Colon (tissue), 2 donors: Measurements from ENCODE around the gene TIAM1.

Experiments used
- FAIRE-seq: peaks from 2 replicates; lab custom pipeline; 2012; peaks lifted over from hg19 to GRCh38; lab: Jason Lieb, UNC
- donor health status: control.
- donor health status: control.

Gene TIAM1

DNA sequence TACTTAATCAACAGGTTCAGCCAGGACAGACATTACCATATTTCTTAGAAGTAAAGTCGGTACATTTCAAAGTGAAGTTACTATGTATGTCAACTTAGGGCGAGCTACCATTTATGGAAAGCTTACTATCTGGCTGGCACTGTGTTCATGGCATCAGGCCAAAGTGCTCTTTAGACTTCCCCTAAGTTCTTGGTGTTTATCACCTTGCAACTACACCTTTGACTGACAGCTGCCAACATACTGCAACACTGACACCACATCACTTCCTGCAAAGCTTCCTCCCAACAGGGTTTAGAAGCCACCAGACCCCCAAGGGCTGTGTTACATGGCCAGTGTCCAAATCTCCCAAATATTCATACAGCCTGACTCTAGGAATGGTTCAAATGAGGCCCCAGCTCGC, 61.0 kb downstream of the TIAM1 start:
- no peak for FAIRE-seq

DNA sequence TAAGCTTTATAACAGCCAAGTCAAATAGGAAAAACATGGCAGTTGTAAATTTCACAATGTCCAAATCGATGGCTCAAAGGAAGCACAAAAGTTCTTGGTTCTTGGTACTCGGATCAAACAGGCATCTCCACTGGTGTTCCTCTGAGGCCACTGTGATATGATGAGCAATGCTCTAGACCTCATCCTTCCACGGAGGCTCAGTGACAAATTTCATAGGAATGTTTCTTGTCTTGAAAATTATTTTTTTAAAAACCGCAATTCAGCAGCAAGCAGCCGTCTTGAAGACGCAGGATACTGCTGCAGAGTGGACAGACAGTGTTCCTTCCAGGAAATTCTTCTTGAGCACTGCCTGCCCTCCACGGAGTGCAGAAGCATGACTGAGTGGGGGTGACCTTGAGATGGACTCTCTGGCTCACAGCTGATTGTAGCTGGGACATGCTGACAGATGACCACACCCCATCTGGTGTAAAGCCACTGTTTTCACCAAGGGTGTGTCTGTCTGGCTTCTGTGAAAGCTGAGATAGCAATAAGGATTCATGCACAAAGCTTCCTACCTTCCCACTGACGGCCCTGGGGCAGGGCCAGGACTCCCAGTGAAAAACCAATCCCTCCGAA, 61.9 kb downstream of the TIAM1 start:
- no peak for FAIRE-seq

DNA sequence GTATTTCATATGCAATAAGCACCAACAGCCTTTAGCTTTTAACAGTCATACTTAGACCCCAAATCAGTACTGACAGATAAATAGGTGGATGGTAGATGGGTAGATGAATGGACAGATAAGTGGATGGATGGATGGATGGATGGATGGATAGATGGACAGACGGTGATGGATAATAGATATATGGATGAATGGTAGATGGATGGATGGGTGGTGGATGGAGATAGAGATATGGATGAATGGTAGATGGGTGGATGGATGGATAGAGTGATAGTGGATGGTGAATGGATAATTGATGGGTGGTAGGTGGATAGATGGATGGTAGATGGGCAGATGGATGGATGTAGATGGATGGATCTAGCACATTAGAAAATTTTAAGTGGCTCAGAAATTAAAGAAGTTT, 62.5 kb downstream of the TIAM1 start:
- no peak for FAIRE-seq

DNA sequence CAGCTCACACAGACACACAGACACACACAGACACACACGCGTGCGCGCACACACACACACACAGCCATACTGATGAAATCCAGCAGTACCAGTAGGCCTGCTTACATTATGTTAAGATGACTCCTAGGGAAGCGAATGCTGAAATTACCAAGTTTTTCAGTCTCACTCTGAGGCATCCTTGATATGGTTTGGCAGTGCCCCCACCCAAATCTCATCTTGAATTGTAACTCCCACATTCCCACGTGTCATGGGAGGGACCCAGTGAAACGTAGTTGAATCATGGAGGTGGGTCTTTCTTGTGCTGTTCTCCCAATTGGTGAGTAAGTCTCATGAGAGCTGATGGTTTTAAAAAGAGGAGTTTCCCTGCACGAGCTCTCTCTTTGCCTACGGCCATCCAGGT, 64.1 kb downstream of the TIAM1 start:
- no peak for FAIRE-seq

DNA sequence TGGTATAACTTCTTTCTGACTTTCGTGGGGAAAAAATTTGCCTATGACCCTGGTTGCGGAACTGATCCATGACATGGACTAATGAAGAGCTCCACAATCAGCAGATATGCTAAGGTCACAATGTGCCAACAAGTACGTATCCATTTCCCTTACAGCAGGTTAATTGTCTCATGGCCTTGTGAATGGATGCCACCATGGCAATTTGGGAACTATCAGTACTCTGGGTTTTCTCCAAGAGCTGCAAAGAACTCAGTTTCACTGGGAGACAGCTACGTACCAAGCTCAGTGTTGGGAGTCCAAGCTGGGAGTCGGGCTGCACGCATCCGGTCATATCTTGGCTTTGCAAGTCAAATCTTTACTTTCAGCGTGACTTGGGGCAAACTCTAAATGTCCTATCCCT, 64.8 kb downstream of the TIAM1 start:
- no peak for FAIRE-seq

DNA sequence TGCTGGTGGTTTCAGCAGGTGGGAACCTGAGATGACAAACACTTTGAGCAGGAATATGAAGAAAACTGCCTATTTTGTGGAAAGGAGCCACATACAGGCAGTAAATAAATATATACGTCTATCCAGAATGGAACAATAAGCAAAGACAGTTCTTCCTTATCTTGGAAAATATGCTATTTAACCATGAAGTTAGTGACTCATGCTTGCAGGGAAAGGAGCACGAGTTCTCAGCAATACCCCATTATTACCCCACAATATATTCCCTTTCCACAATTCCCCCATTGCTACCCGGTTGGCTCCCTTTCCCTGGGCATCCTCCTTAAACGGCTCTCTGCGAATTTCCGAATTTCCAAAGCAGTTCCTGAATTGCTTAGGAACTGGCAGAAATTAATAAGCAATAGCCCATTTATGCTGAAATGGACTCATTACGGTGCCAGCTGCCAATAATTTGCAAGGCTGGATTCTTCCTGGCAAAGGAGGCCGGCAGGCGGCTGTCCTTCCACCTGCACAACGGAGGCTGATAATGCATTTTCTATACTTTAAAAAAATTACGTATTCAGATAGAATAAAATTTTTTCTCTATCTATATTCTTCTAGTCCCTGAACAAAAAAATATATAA, 65.4 kb downstream of the TIAM1 start:
- no peak for FAIRE-seq

DNA sequence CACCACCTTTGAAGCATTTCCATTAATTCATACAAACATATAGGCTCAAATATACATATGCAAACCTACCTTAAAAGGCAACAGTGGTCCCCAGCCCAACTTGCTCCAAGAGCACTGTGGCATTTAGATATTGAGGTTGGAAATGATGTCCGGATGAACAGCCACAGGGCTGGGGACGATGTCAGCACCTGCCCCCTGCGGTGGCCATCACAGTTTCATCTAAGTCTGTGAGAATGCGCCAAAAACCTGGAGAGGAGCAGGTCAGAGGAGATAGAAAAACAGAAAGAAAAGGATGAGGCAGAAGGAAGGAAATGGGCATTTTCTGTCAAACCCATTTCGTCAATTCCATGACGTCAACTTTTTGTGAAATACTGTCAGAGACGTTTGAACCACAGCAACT, 67.4 kb downstream of the TIAM1 start:
- no peak for FAIRE-seq

DNA sequence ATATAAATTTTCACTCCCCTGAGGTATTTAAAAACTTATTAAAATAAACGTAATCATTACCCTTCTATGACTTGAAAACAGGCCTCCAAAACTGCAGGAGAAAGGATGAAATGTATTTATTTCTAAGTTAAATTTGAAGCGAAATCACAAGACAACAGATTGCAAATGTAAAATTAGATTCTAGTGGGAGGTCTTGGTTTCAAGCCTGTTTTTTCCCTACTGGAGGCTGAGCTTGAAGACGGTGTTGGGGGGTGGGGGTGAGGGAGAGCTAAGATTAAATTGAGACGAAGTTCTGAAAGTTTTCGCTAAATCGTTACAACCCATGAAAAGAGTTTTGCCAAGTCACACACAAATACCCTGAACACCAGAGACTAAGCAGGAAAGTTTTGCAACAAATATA, 68.2 kb downstream of the TIAM1 start:
- no peak for FAIRE-seq

DNA sequence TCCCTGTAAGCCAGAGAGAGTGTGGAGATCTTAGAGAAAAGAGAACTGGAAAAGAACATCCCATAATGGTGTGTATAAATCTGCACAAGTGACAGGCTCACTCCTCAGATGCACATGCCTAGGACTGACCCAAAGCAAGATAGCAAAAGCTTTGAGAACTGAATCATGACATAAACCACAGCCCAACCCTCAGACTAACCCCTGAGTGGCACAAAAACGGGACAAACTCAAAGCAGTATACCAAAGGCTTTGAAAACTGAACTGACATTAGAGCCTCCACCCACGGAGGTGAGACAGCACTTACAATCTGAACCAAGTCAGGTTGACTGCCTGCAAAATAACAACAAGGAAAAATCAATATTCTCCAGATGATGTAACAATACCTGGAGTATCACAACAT, 70.8 kb downstream of the TIAM1 start:
- FAIRE-seq = no peak

DNA sequence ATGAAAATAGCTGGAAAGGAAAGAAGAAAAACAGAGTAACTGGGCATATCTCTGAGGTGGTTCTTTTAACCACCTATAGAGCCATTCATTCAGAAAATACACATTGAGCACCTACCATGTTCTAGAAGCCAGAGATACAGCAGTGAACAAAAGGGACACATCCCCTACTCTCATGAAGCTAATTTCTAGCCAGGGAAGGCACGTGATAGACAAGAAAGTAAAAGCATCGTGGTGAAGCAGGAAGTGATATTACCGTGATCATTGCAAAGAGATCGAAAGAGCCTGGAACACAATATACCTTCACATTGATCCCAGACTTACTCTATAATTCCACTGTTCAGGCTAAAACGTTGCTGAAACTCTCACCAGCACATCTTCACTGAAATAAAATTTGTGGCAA, 76.0 kb downstream of the TIAM1 start:
- FAIRE-seq = no peak

DNA sequence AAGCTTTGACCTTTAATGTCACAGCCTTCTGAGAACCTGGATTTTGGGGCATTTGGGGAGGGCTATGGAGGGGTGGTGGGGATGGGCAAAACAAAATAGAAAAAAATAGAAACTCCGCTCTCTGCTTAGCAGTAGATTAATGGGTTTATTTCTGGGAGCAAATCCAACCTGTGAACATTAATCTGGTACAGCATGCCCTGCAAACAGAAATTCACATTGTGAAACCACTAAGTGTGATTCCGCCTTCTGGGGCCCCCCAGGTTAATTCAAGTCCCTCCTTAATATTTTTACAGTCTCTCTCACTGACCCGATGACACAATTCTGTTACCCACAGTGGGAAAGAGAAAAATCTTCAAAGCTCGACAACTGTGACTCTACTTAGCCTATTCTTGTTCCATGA, 76.4 kb downstream of the TIAM1 start:
- FAIRE-seq = no peak

DNA sequence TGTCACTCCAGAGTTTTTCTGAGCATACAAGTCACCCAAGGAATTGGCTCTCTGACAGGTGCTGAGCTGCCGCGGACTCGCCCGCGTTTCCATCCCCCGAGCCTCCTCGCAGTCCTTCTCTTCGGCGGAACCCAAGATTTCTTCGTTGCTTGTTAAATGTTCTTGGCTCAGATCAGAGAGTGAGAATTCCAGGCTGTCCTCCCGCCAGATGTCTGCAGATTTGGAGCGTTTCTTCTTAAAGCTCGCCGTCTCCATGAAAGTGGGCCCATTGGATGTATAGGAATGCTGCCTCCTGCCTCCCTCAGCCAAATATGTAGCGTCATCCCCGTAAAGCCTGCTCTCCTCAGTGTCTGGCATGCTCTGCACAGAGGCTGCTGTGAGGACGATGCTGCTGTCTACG, 77.8 kb downstream of the TIAM1 start:
- FAIRE-seq = no peak

DNA sequence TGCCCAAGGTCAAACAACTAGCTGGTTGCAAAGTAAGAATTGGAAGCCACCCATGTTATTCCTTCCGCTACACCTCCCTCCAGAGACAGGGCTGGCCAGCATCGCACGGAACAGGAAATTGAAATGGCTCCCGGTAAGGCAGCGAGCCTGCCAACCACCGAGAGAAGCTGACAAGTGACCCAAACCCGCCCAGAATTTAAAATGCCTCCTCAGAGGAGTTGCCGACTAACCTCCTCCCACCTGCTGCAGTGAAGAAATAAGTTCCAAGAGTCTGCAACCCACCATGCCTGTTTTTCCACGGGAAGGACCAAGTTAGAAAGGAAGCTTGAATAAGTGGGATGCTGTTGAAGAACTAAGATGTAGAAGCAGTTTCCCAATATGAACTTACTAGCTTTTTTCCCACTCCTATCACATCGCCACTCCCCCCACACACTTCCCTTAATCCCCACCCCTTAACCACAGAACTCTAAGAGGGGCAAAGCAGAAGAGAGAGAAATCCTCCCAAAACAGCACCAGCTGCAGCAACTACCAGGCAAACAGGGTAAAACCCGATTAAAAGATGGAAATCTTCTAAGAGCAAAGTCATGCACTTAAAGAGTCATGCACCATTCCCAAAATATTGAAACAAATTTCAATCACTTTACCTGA, 78.6 kb downstream of the TIAM1 start:
- FAIRE-seq = no peak

DNA sequence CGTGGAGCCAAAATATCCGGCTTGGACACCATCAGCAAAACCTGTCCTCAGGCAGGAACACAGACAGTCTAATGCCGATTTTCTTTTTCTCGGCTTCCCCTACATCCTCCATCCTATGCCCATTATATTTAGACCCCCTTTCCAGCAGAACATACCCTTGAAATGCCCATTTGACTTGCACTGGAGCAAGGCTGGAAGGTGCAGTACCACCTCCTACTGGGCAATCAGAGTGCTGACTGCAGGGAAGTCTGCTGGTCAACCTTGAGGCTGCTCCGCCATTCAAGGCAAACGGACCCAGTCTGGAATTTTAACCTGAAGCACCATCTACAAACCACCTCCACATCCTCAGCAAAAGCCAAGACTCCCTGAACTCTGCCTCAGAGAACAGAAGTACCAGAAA, 79.5 kb downstream of the TIAM1 start:
- no peak for FAIRE-seq

DNA sequence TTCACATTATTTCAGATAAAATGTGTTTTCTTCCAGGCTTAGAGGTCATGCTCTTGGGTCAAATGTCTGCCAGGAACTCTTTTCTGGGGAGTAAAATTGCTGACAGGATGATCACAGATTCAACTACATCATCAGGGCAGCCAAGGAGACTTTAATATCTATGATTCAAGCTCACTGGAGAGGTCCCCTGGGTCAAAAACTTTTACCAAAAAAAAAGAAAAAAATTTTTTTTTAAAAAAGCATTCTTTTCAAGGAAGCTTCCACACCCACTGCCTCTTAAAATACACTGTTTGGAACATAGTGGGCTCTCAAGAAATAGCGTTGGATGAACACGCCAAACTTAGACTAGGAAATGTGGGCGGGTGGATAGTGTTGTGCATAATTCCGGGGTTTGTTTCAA, 81.3 kb downstream of the TIAM1 start:
- no peak for FAIRE-seq

DNA sequence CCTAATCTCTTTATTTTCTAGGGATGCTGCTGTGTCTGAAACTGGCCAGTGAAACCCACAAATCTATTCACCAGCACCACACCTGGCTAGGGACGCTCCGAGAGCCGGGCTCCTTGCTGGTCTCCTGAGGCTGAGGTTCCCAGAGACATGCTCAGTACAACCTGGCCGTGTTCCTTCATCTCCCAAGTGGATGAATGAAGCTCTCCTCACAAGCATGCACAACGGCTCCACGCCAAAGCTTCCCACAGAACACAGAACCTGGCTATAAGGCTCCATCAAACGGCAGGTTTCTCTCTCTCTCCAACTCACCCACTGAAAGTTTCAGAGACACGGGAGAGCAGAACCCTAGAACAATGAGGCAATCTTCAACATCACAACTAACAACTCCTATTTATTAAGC, 82.3 kb downstream of the TIAM1 start:
- FAIRE-seq = no peak

DNA sequence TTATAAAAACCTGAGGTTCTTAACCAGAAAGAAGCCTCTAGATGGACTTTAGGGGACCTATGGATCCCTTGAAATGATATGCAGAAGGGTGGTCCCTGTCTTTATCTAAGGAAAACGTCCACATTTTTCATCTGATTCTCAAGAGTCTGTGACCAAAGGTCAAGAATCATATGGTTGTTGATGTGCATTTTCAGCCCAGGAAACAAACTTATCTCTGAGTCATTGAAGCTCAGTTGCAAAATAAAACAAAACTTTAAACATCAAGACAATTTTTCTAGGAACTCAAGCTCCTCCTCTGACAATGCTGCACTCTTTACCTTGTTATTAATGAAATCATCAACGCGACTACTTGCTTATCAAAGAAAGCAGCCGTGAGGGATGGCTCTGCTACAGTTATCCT, 83.3 kb downstream of the TIAM1 start:
- FAIRE-seq = no peak

DNA sequence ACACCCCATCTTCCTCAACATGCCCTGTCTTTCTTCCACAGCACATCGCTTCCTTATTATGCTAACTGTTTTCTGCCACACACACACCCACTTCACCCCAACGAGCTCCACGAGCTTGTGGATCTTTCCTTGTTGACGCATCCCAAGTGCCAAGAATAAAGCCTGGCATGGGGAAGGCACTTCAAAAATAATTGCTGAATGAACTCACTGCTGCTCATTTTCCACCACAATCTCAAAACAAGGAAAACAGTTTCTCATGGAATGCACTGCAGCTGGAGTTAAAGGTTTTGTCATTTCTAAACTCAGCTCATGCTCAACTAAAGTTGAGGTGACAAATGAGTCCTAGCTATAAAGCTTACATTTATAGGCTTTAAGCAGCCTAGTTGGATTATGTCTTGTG, 86.0 kb downstream of the TIAM1 start:
- no peak for FAIRE-seq

DNA sequence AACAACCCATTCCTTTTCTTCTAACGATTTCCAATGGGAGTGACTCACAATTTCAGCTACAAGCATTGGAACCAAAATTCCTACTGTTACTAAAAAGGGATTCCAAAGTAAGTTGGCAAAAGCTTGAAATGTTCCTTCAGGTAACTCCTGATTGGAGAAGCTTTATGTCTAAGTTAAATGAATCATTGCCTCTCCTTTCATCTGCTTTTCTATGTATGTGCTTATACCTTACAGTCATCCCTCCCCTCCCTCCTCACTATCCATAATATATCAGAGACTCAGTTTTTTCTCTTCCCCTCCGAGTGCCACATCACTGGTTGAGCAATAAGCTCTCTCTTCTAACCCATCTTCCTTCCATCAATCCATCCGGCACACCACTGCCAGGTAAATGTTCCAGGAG, 86.8 kb downstream of the TIAM1 start:
- no peak for FAIRE-seq

DNA sequence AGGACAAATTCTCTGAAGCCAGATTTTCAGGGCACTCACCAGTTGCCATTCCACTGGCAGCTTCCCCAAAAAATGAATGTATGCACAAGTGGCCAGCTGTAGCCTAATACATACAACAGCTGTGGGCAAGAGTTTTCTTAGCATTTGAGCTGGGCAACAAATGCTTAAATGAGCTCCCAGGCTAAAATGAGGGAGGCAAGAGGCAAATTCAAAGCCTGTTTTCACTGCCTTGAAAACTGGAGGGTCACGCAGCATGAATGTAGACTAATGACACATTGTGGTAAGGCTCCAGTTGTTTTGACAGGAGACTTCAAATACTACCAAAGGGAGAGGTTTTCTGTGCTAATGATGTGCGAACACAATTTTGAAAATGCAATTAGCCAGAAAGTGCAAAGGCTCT, 88.2 kb downstream of the TIAM1 start:
- no peak for FAIRE-seq

DNA sequence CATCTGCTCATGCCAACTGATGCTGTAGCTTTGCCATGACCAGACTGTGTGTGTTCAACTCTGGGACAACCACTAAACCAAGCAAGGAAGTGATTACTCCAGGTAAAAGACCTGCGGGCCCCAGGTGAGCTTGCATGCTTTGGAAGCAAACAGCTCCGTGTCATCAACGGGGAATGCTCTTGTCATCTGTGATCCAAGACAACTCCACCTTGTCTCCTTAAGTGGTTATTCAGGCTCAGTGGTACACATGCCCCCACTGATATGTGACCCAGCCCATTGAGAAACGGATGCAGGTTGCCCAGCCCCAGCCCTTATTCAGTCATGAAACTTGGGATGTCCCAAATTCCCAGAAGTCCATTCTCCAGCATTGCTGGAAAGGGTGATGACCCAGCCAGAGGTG, 89.0 kb downstream of the TIAM1 start:
- no peak for FAIRE-seq

DNA sequence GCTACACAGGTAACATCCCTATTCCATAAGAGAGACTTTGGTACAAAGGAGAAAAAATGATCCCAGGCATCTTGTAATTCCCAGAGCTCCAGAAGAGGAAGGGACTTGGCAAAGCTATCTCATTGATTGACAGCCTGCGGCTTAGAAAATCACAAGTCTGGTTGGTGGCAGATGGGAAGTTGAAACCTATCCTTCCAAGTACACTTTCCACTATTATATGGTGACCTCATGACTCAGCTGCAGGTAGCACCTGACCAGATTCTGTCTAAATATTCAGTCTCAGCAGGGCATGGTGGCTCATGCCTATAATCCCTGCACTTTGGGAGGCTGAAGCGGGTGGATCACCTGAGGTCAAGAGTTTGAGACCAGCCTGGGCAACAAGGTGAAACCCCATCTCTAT, 89.9 kb downstream of the TIAM1 start:
- FAIRE-seq = no peak

DNA sequence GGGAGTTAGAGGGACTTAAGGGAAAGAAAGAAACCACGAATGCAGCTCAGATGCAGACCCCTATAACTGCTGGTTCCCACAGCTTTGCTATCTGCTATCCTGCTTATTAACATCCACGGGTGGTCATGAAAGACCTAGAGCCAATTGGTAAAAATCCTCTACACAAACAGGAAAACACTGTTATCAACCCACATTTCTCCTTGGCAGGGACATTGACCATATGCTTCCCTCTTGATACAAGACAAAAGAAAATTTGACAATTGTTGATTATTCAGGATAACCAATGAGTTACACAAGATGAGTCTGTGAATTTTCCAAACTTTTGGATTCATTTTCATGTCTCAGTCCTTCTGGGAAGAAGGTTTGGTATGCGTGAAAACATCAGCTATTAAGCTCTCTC, 90.4 kb downstream of the TIAM1 start:
- FAIRE-seq = no peak

DNA sequence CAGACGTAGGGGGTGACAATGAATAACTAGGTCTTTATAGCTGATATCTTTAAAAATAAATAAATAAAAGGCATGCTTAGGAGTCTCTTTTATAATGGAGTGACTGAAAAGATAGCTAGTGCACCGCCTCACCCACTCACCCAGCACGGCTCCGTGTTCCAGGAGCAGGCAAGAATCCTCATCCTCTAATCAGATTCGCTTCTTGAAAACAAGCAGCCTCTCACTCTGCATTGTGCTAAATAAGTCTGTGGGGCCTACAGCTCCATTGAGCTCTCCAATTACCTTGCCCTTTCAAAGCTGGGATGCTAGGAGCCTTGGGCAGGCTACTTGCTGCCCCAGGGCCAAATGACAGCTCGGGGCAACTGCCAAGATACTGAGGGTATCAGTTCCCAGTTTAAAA, 91.5 kb downstream of the TIAM1 start:
- FAIRE-seq = no peak
